COLO829 (cell line): Measurements from ENCODE around the gene HECW1.
"Not testable (repeated sequence)": the region's sequence is repeated elsewhere in the genome, so short reads cannot be mapped to it uniquely, and the experiment has no call there.

Experiments
- DNase-seq: peaks from one replicate; pipeline ENCODE4 v3.0.0; 2012; ENCODE audit warnings: low spot score

HECW1 gene

GRCh38 chr7:43208242-43208641 lies 95.8 kb downstream of the HECW1 start:
- no peak for DNase-seq

- DNase-seq, result not testable (repeated sequence)
Observed at GRCh38 chr7:43210539-43210938, 98.1 kb downstream of the HECW1 start.

- DNase-seq, result no peak
Observed at GRCh38 chr7:43211286-43211685, 98.8 kb downstream of the HECW1 start.

- no peak for DNase-seq
Observed at GRCh38 chr7:43211693-43212092, 99.2 kb downstream of the HECW1 start.

GRCh38 chr7:43212921-43213320 lies 100.5 kb downstream of the HECW1 start:
- DNase-seq, result no peak

GRCh38 chr7:43215061-43215460 lies 102.6 kb downstream of the HECW1 start:
- no peak for DNase-seq

- no peak for DNase-seq
Observed at GRCh38 chr7:43217055-43217454, 104.6 kb downstream of the HECW1 start.

GRCh38 chr7:43218901-43219300 lies 106.5 kb downstream of the HECW1 start:
- not testable (repeated sequence) for DNase-seq

GRCh38 chr7:43220250-43220649 lies 107.8 kb downstream of the HECW1 start:
- DNase-seq, result peak; percentile 92

- DNase-seq, result no peak
Observed at GRCh38 chr7:43220742-43221141, 108.3 kb downstream of the HECW1 start.

GRCh38 chr7:43229801-43230200 lies 117.4 kb downstream of the HECW1 start:
- DNase-seq, result no peak

GRCh38 chr7:43232366-43232765 lies 119.9 kb downstream of the HECW1 start:
- DNase-seq, result no peak

GRCh38 chr7:43234073-43234472 lies 121.6 kb downstream of the HECW1 start:
- DNase-seq, result no peak

GRCh38 chr7:43234968-43235367 lies 122.5 kb downstream of the HECW1 start:
- DNase-seq, result no peak

GRCh38 chr7:43240565-43240964 lies 128.1 kb downstream of the HECW1 start:
- no peak for DNase-seq

GRCh38 chr7:43242628-43243255 lies 130.3 kb downstream of the HECW1 start:
- DNase-seq, result no peak

- no peak for DNase-seq
Observed at GRCh38 chr7:43244232-43244631, 131.8 kb downstream of the HECW1 start.

- DNase-seq, result no peak
Observed at GRCh38 chr7:43244784-43245183, 132.3 kb downstream of the HECW1 start.

- no peak for DNase-seq
Observed at GRCh38 chr7:43247757-43248156, 135.3 kb downstream of the HECW1 start.

GRCh38 chr7:43248553-43248952 lies 136.1 kb downstream of the HECW1 start:
- no peak for DNase-seq

- DNase-seq, result no peak
Observed at GRCh38 chr7:43248961-43249822, 136.7 kb downstream of the HECW1 start.

- no peak for DNase-seq
Observed at GRCh38 chr7:43249823-43250145, 137.3 kb downstream of the HECW1 start.

- DNase-seq, result peak; percentile 66
Observed at GRCh38 chr7:43260980-43261878, 148.8 kb downstream of the HECW1 start.
